ENCODE data around the gene BACE2.
A peak's percentile ranks its signal among the peaks of the same experiment; 100 is the strongest.

The BACE2 gene

DNA sequence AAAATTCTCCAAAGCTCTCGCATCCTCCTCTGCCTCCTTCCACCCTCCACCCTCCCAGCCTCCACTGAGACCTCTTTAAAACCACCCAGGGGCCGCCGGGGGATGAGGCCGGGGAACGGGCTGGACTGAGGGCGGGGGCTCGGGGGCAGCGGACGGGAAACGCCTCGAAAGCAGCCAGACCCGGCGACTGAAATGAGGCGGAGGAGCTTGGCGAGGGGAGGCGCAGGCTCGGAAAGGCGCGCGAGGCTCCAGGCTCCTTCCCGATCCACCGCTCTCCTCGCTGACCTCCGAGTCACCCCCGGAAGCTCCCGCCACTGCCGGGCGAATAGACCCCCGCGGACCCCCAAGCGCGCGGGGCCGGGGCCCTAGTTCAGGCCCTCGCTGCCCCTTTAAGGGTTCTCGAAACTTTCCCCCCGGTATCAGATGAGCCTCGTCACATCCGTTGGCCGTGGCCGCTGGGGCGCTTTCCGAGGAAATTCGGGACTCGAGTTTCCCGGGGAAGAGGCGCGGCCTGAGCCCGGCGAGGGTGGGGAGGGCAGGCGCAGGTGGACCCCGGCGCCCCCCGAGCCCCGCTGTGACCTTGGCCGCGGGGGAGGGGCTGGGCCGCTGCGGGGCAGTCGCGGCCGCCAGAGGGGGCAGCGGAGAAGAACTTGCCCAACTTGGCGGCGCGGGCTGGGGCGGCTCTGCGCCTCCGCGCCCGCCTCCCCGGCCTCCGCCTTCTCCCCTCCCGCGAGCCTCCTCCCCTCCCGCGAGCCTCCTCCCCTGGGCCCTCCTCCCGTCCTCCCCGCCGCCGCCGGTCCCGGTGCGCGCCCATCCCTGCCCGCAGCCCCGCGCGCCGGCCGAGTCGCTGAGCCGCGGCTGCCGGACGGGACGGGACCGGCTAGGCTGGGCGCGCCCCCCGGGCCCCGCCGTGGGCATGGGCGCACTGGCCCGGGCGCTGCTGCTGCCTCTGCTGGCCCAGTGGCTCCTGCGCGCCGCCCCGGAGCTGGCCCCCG, at the start of gene BACE2:
Gene BACE2 (plus strand): TSS at position 813 of the 995 bp plus-strand sequence. CDS start 104 bp downstream, at position 917.
- Histone ChIP-seq H3K4me1 (ENCODE audit: control insufficient read depth, insufficient read depth, low read length) (peaks cover 16% of the 10 kb centered on the region), H3K36me3 (ENCODE audit: control insufficient read depth, insufficient read depth, low read length) (no peaks in the 10 kb centered on the region), H3K27me3 (ENCODE audit: control insufficient read depth, insufficient read depth, low read length) (peaks cover 56% of the 10 kb centered on the region), H3K27ac (ENCODE audit: low read depth, low read length) (no peak within 1 kb of the TSS), H3K9me3 (ENCODE audit: control insufficient read depth, insufficient read depth, low read length) (no peaks in the 10 kb centered on the region), H3K4me3 (ENCODE audit: low read depth, low read length) (peak within 1 kb of the TSS; percentile 74), H3K9ac (ENCODE audit: low read depth, low read length) (no peak within 1 kb of the TSS)

DNA sequence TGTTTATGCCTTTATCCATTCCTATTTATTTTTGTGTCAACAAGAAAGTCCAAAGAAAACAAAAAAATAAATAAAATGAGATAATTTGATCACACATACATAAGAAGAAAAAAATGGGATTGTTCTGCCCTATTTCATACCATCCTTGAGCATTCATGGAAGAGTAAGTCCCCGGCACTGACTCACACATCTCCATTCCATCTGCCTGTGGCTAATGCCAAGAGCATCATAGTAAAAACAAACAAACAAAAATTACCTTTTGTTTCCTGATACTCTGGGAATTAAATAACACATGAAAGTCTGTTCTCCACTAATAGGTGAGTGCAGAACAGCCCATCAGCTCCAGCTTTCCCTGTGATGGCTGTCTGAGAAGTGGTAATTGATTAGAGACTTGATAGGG, 48.1 kb upstream of the BACE2 start:
- H3K4me1 ChIP-seq (ENCODE audit: control insufficient read depth, insufficient read depth, low read length), result no peaks in the 10 kb centered on the region
- no peaks in the 10 kb centered on the region for H3K36me3 ChIP-seq (ENCODE audit: control insufficient read depth, insufficient read depth, low read length)
- no peaks in the 10 kb centered on the region for H3K9me3 ChIP-seq (ENCODE audit: control insufficient read depth, insufficient read depth, low read length)
- no peaks in the 10 kb centered on the region for H3K27me3 ChIP-seq (ENCODE audit: control insufficient read depth, insufficient read depth, low read length)
- H3K4me3 ChIP-seq (ENCODE audit: low read depth, low read length), result no peak overlapping the region
- H3K9ac ChIP-seq (ENCODE audit: low read depth, low read length), result no peak overlapping the region
- no peak overlapping the region for H3K27ac ChIP-seq (ENCODE audit: low read depth, low read length)

DNA sequence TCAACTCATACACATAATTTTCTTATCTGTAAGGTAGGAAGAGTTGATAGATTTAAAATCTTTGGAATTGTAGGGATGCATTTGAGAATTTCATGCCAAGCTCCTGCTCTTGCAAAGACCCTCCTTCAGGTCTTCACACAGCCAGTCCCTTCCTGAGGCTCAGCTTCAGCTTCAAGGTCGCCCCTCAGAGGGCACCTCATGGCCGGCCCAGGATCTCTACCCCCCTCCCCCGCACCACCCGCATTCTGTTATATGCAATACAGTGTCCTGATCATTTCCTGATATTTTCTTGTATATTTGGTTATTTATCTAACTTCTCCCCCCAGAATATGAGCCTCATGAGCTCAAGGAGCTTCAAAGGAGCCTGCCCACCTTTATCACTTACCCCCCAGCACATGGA, 47.0 kb upstream of the BACE2 start:
- Histone ChIP-seq H3K9me3 (ENCODE audit: control insufficient read depth, insufficient read depth, low read length) (no peaks in the 10 kb centered on the region), H3K9ac (ENCODE audit: low read depth, low read length) (no peak overlapping the region), H3K4me1 (ENCODE audit: control insufficient read depth, insufficient read depth, low read length) (no peaks in the 10 kb centered on the region), H3K4me3 (ENCODE audit: low read depth, low read length) (no peak overlapping the region), H3K36me3 (ENCODE audit: control insufficient read depth, insufficient read depth, low read length) (no peaks in the 10 kb centered on the region), H3K27me3 (ENCODE audit: control insufficient read depth, insufficient read depth, low read length) (no peaks in the 10 kb centered on the region), H3K27ac (ENCODE audit: low read depth, low read length) (no peak overlapping the region)

DNA sequence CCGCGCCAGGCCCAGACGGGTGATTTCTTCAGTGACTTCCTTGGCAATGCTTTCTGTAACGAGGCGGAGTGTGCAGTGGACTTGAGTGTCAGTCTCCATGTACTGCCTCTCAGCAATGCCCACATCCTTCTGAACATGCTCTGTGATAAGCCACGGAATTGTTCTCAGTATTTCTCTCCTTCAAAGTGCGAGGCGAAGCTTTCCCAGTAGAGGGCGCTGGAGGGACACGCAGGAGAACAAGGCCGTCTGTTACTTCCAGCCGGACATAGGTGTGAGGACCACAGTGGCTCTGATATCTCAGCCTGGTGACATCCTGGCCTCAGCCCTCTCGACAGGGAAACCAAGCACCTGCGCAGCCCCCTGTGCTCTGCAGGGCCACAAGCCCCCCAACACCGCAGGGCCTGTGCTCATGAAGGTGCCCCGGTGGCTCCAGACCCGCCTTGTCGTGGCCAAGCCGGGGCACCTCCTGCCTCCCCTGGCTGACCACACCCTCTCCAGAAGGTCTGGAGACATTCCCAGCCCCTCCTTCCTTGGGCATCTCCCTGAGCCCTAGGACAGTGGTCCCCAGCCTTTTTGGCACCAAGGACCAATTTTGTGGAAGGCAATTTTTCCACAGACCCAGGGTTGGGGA, 46.1 kb upstream of the BACE2 start:
- Histone ChIP-seq H3K4me3 (ENCODE audit: low read depth, low read length) (no peak overlapping the region), H3K36me3 (ENCODE audit: control insufficient read depth, insufficient read depth, low read length) (no peaks in the 10 kb centered on the region), H3K27ac (ENCODE audit: low read depth, low read length) (no peak overlapping the region), H3K27me3 (ENCODE audit: control insufficient read depth, insufficient read depth, low read length) (no peaks in the 10 kb centered on the region), H3K4me1 (ENCODE audit: control insufficient read depth, insufficient read depth, low read length) (no peaks in the 10 kb centered on the region), H3K9ac (ENCODE audit: low read depth, low read length) (no peak overlapping the region), H3K9me3 (ENCODE audit: control insufficient read depth, insufficient read depth, low read length) (no peaks in the 10 kb centered on the region)

DNA sequence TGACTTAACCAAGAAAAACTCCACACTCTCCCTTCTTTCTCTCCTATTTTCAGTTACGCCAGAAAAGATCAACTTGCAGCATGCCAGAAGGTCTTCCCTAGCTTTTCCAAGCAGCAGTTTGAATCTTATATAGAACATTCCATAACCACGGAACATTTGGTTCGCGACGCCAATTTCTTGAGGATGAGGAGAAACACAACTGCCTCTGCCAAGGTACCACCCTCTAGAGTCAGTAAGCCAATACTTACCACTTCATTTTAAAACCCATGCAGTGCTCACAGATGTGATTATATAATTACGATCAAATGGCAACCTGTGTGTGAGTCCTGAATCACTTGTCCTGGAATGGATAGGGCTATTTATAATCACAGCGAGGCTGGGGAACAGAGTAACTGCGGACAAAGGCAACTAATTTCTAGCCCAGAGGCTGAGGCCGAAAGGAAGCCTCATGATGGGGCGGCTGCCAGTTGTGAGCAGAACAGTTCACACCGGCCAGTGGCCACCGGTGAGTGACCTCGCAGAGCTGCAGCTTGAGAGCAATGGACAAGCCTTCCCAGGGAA, 43.2 kb upstream of the BACE2 start:
- Histone ChIP-seq H3K4me3 (ENCODE audit: low read depth, low read length) (no peak overlapping the region), H3K9ac (ENCODE audit: low read depth, low read length) (no peak overlapping the region), H3K9me3 (ENCODE audit: control insufficient read depth, insufficient read depth, low read length) (no peaks in the 10 kb centered on the region), H3K27ac (ENCODE audit: low read depth, low read length) (no peak overlapping the region), H3K36me3 (ENCODE audit: control insufficient read depth, insufficient read depth, low read length) (no peaks in the 10 kb centered on the region), H3K27me3 (ENCODE audit: control insufficient read depth, insufficient read depth, low read length) (no peaks in the 10 kb centered on the region), H3K4me1 (ENCODE audit: control insufficient read depth, insufficient read depth, low read length) (no peaks in the 10 kb centered on the region)

DNA sequence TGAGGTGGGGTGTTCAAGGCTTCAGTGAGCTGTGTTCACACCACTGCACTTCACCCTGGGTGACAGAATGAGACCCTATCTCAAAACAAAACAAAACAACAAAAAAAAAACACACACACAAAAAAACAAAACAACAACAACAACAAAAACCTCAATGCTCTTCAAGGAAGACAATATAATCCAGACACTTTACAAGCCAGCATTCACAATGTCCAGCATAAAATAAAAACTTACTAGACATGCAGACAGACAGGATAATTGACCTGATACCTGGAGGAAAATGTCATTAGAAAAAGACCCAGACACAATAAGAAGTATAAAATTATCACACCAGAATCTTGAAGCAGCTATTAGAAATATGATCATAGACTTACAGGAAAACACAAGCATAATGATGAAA, 39.0 kb upstream of the BACE2 start:
- Histone ChIP-seq H3K27me3 (ENCODE audit: control insufficient read depth, insufficient read depth, low read length) (no peaks in the 10 kb centered on the region), H3K36me3 (ENCODE audit: control insufficient read depth, insufficient read depth, low read length) (no peaks in the 10 kb centered on the region), H3K9ac (ENCODE audit: low read depth, low read length) (no peak overlapping the region), H3K9me3 (ENCODE audit: control insufficient read depth, insufficient read depth, low read length) (no peaks in the 10 kb centered on the region), H3K27ac (ENCODE audit: low read depth, low read length) (no peak overlapping the region), H3K4me3 (ENCODE audit: low read depth, low read length) (no peak overlapping the region), H3K4me1 (ENCODE audit: control insufficient read depth, insufficient read depth, low read length) (no peaks in the 10 kb centered on the region)

DNA sequence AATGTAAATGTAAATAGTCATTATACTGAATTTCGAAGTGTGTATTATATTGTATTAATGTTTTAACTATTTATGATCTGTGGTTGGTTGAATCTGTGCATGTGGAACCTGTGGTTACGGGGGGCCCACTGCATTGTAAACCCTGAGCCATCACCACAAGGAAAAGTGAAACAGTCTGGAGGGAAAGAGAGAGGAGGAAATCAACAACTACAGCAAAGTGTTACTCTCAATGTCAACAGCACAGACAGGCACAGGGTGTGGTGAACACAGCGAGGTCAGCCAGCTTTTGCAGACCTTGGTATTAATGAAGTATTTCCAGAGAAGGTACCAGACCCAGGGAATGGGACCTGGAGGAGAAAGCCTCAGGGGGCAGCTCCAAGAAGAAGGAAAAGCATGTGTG, 37.1 kb upstream of the BACE2 start:
- H3K27me3 ChIP-seq (ENCODE audit: control insufficient read depth, insufficient read depth, low read length), result no peaks in the 10 kb centered on the region
- no peaks in the 10 kb centered on the region for H3K36me3 ChIP-seq (ENCODE audit: control insufficient read depth, insufficient read depth, low read length)
- no peak overlapping the region for H3K4me3 ChIP-seq (ENCODE audit: low read depth, low read length)
- no peak overlapping the region for H3K9ac ChIP-seq (ENCODE audit: low read depth, low read length)
- no peaks in the 10 kb centered on the region for H3K9me3 ChIP-seq (ENCODE audit: control insufficient read depth, insufficient read depth, low read length)
- no peaks in the 10 kb centered on the region for H3K4me1 ChIP-seq (ENCODE audit: control insufficient read depth, insufficient read depth, low read length)
- no peak overlapping the region for H3K27ac ChIP-seq (ENCODE audit: low read depth, low read length)

DNA sequence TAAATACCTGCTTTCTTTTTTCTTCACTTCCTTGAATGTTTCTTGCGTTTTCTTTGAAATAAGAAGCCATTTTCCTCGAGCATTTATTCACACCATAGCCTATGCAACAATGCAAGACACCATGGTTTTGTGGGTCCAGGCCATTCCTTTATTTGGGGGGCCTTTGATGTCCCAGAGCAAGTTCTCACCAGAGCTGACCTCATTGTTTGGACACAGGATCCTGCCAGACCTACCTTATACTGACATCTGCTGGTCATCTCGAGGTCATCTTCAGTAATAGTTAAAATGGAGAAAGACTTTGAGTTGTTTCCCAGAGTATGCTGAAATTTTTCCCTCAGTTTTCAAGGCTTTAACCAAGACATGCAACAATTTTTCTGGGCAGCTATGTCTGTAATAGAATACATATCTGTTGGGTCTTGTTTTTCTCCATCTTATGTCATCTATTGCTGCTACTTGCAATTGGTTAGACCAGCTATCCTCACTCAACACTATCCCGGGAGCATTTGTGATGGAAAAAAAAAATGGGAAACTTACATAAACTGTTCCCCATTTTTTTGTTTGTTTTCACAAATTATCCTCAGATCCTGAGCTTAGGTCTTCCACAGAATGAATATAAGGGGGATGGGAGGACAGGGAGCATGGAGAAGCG, 34.0 kb upstream of the BACE2 start:
- no peaks in the 10 kb centered on the region for H3K27me3 ChIP-seq (ENCODE audit: control insufficient read depth, insufficient read depth, low read length)
- H3K4me1 ChIP-seq (ENCODE audit: control insufficient read depth, insufficient read depth, low read length), result no peaks in the 10 kb centered on the region
- H3K27ac ChIP-seq (ENCODE audit: low read depth, low read length), result no peak overlapping the region
- no peak overlapping the region for H3K9ac ChIP-seq (ENCODE audit: low read depth, low read length)
- H3K36me3 ChIP-seq (ENCODE audit: control insufficient read depth, insufficient read depth, low read length), result no peaks in the 10 kb centered on the region
- H3K4me3 ChIP-seq (ENCODE audit: low read depth, low read length), result no peak overlapping the region
- H3K9me3 ChIP-seq (ENCODE audit: control insufficient read depth, insufficient read depth, low read length), result no peaks in the 10 kb centered on the region

DNA sequence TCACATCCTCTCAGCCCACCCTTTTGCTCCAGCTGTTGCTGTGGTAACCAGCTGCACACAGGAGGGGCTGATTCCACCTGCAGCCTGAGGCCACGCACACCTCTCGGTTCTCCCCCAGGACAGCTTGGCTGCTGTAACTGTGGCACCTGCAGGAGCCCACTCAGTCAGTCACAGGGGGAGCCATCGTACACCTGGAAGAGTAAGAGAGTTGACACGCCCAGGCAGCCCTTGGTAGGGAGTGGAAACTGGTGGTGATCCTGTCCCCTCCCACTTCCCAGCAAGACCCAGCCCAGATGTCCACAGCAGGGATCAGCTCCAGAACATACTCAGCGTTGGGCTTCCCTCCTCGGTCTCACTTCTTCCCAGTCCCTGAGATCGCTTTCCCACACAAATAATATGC, 32.2 kb upstream of the BACE2 start:
- no peak overlapping the region for H3K9ac ChIP-seq (ENCODE audit: low read depth, low read length)
- H3K4me3 ChIP-seq (ENCODE audit: low read depth, low read length), result no peak overlapping the region
- H3K4me1 ChIP-seq (ENCODE audit: control insufficient read depth, insufficient read depth, low read length), result no peaks in the 10 kb centered on the region
- H3K27me3 ChIP-seq (ENCODE audit: control insufficient read depth, insufficient read depth, low read length), result no peaks in the 10 kb centered on the region
- no peak overlapping the region for H3K27ac ChIP-seq (ENCODE audit: low read depth, low read length)
- no peaks in the 10 kb centered on the region for H3K36me3 ChIP-seq (ENCODE audit: control insufficient read depth, insufficient read depth, low read length)
- no peaks in the 10 kb centered on the region for H3K9me3 ChIP-seq (ENCODE audit: control insufficient read depth, insufficient read depth, low read length)

DNA sequence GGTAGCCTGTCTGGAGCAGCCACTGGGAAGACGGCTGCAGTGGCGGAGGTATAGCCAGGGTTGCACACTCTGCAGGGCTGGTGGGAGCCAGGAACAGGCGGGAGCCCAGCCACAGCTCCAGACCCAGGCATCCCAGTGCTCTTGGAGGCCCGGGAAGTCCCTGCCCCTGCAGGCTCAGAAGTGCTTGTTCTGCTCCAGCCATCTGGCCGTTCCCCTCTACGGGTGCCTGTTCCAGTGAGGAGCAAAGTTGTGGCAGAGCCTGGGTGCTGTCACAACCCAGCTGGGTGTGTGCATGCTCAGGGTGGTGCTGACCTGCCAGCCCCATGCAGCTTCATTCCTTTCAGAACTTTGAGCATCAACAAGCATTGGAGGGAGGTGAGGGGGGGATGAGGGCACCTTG, 31.7 kb upstream of the BACE2 start:
- H3K4me3 ChIP-seq (ENCODE audit: low read depth, low read length), result no peak overlapping the region
- H3K9ac ChIP-seq (ENCODE audit: low read depth, low read length), result no peak overlapping the region
- no peak overlapping the region for H3K27ac ChIP-seq (ENCODE audit: low read depth, low read length)
- no peaks in the 10 kb centered on the region for H3K27me3 ChIP-seq (ENCODE audit: control insufficient read depth, insufficient read depth, low read length)
- no peaks in the 10 kb centered on the region for H3K9me3 ChIP-seq (ENCODE audit: control insufficient read depth, insufficient read depth, low read length)
- H3K36me3 ChIP-seq (ENCODE audit: control insufficient read depth, insufficient read depth, low read length), result no peaks in the 10 kb centered on the region
- H3K4me1 ChIP-seq (ENCODE audit: control insufficient read depth, insufficient read depth, low read length), result no peaks in the 10 kb centered on the region
